GM18499 (cell line): ENCODE measurements around the gene SOS1.

Source experiments
- ATAC-seq: cut with Tn5 transposase; IDR thresholded peaks from one replicate; pipeline ENCODE4 v1.9.1; 2021; ENCODE audit warnings: moderate number of reproducible peaks; ENCODE audit not compliant: insufficient read depth, unreplicated experiment

SOS1 gene

DNA sequence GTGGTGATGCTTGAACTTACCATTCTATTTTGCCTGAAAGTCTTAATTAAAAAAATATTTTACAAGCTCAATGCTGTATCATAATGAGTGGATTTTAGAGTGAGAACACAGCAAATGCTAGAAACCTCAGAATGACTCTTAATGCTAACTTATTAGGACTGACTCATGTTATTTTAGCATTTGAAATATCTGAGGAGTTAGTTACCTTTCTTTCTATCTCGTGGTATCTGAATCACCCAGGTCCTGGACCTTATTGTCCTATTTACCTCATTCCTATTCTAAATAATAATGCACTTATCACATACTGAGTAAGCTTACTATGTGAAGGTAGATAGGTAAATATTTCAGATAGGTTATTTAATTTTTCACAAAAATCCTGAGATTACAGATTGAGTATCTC lies 70.7 kb downstream of the SOS1 start:
- ATAC-seq, result no peak

DNA sequence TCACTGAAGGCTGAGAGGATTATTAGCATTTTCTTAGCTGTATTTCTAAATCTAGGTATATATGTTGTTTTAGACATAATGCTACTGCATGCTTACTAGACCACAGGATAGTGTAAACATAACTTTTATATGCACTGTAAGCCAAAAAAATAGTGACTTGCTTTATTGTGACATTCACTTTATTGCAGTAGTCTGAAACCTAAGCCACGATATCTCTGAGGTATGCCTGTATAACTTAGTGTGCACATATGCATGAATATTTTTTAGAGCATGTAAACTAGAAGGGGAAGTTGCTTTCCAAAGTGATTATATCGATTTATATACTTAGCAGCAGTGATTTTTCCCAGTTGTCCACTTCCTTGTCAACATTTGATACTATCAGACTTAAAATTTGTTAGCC lies 81.8 kb downstream of the SOS1 start:
- no peak for ATAC-seq

- no peak for ATAC-seq
Observed at GRCh38 chr2:39033980-39034379, 86.9 kb downstream of the SOS1 start.

DNA sequence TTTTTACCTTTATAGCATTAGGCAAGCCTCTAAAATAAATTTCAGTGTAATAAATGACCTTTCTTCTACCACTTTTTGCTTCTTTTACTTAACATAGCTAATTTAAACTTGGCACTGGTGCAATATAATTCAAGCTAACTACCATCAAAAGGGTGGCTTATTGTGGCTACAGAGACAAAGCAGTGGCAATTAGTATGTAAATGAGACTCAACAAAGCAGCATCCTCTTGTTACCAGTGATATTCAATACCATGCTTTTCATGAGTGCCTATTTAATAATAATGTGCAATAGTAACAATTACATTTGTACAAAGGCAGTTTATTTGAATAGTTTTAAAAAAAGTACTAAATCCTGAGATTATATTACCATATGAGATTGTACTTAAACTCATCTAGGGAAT lies 93.4 kb downstream of the SOS1 start:
- no peak for ATAC-seq

- no peak for ATAC-seq
Observed at GRCh38 chr2:39024833-39025232, 96.0 kb downstream of the SOS1 start.

DNA sequence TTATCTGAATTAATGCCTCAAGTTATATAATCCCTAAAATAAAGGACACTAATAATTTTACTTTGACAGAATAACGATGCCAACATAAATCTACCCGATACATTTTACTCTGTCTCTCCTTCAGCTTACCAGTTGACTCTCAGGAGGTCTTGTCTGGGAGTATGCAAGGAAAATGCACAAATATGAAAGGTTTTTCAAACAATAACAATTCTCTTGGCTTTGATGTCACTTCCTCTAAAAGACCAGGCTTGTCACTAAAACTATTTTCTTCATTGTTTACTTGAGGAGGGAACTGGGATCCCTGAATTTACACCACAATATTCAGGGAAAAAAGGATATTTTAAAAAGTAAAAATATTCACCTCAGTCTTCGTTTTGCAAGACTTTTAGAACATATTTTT lies 97.2 kb downstream of the SOS1 start:
- no peak for ATAC-seq

GRCh38 chr2:39022642-39023235 lies 98.1 kb downstream of the SOS1 start:
- no peak for ATAC-seq

DNA sequence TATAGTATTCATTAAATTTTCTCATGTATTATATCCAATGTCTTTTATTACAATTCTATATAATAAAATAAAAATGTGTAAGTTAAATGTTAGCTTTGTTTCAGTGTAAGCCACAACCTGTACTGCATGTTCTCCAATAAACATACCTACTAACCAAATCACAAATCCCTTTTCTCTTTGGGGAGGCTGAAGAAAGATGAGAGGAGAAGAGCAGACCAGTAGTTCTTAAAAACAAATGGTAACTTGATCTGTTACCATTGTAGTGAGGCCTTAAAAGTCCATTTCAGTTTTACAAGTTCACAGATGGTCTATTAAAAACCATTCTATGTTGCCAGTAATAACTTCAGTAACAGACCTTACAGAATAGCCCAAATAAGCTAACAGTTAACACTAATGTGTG lies 100.5 kb downstream of the SOS1 start:
- ATAC-seq, result no peak

DNA sequence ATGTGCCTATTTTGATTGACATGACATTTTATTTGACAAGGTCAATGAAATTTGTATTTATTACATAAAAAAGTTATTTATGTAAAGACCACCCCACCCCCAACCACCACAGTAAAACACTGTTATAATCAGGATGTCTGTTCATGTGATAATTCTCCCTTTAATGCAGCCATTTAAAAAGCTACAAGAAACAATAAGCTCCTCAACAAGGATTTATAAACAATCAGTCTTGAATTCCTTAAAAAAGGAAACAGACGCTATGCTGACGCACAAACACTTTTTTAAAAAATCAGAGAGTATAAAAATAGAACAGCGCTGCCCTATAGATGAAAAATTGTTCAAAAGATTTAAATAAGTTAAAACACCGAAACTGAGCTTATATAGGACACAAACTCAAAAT lies 102.2 kb downstream of the SOS1 start:
- no peak for ATAC-seq

- no peak for ATAC-seq
Observed at GRCh38 chr2:39017334-39017733, 103.5 kb downstream of the SOS1 start.

DNA sequence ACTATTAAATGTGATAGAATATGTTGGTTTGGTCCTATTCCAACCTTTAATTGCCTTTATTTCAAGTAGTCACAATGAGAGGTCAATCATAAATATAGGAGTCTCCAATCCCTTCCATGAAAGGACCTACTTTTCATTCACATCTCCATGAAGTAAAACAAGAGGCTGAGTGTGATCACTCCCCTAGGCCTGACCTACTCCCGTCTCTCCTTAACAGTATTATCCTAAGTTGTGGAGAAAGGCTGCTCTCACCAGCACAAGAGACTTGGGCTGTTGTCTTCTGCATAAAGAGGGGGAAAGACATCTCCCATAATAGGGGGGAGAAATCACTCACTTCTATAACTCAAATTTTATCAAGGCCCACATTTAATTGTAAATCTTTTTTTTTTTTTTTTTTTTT lies 105.4 kb downstream of the SOS1 start:
- no peak for ATAC-seq

DNA sequence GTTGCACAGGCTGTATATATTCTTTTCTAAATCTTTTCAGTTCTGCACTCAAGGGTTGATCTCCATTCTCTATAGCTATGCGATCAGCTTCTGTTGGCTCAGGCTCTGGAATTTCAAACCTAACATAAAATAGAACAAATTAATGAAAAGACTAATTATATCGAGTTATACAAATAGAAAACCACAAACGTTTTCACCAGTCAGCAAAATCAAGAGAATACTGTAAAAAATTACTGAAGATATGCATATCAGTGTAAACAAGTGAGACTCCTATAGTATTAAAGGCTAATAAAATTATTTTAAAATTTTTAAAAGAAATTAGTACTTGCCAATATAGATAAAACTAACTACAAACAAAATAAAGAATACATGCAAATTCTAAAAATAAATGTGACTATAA lies 107.0 kb downstream of the SOS1 start:
- ATAC-seq, result no peak

DNA sequence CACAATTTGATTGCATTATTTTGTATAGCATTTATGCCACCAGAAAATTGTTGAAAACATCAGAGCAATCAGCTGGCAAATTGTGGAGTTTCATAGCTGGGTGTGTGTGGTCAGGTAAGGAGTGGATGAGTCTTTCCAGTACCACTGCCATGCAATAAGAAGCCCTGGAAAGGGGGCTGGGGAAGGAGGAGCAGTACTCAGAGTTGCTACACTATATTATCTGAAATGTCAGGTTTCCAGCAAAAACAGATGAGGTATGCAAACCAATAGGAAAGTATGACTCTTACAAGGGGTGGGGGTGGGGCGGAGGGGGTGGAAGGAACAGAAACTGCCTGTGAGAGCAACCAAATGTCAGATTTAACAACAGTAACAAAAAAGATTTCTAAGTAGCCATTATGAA lies 112.2 kb downstream of the SOS1 start:
- no peak for ATAC-seq

DNA sequence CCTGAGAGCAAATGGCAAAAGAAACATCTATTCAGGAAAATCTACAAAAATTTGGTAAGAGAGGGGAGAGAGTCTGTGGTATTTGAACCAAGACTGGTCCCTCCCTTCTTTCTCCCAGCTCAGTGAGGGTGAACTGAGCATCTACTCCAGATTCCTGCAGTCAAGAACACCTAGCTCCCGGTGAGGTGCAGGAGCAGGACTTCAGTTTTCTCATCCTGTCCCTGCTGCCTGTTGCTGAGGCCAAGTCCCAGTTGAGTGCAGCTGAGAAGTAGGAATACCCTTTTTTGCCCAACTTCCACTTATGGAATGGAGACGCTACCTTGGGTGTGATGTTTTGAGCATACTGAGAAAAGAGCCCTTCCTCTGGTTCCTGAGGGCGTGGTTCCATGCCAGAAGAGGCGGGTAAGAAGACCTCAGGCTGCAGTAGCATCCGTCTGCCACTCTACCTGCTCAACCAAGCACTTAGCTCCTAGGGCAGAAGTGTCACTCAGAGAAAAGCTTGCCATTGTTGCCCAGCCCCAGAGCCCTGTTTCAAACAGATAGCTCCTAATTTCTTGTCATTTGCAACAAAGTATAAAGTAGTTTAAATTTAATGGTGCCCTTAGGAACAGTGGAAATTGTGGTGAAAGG lies 112.9 kb downstream of the SOS1 start:
- ATAC-seq, result no peak

DNA sequence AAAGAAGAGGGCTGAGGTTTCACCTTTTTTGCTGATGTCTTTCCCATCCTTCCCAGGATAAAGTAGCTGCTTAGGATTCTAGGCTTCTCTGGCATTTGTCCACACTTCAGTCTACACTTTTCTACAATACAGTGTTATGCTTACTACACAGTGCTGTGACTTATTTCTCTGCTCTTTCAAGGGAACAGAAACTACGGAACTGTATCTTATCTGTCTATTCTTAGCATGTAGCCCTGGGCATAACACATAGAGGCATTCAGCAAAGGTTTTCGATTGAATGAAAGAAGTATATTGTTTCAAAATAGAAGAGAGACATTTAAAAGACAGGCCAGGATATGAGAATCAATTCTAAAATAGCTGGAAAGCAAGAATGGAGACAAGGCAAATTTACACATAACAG lies 120.3 kb downstream of the SOS1 start:
- ATAC-seq, result no peak

DNA sequence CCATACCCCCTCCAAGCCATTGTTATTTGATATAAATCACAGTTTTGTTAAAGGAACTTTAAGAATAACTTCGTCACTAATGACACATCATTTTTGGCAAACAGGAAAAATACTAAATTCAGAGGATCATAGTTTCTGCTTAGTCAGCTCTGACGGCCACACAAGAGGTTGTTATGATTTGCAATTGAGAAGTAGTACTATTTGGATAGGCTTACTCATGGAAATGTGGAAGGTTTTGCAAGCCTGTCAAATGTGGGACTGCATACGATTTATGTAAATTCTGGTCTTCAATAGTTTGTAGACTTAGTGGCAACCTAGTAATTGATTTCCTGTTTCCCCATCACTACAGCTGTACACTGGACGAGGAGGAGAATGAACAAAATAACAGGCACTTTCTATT lies 123.1 kb downstream of the SOS1 start:
- no peak for ATAC-seq

DNA sequence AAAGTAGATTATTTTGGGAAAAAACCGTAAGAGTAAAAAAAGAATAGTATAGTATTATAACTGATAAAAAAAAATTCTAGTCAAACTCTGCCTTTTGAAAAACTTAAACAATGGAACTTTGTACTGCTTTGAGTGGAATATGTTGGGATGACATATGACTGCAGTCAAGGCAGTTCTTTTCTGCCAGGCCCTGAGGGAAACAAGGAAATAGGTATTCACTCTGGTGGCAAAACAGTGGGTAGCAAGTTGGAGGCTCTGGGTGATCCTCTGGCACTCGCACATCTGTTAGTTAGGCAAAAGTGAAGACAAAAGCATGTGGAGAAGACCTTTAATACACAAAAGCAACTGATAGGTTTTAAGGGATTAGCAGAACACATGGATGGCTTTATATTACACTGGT lies 129.0 kb downstream of the SOS1 start:
- no peak for ATAC-seq

DNA sequence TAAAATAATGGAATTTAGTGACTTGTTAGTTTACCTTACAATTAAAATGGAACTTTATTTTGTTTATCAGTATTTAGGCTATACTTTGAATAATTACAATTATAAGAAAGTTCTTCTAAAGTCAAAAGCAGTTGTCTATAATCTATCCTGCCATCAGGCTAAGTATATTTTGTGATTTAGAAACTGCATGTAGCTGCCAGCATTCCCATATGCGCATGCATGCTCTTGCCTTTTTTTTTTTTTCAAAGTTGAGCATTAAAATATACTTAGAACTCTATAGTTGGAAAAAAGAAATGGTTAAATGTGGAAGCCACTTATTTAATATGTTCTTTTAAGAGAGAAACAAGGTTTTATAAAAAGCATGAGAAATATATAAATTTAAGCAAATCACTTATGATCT lies 132.1 kb downstream of the SOS1 start:
- ATAC-seq, result no peak

DNA sequence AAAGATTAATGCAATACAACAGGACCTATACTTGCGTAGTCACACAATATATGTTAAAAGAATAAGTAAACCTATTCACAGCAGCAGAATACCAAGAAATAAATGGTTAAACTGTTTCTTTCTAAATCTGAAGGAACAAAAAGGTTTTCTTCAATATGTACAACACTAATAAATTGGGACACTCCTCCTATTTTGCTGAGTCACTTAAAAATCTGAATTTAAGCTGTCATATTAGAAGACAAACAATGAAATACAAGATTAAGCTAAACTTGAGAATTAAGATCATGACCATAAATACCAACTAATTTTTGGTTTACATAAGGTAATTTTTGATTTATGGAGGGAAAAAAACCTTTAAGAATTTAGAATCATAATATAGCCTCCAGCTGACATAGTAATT lies 138.4 kb downstream of the SOS1 start:
- no peak for ATAC-seq

- no peak for ATAC-seq
Observed at GRCh38 chr2:38981670-38982357, 139.0 kb downstream of the SOS1 start.

GRCh38 chr2:38981003-38981669 lies 139.7 kb downstream of the SOS1 start:
- ATAC-seq, result no peak
